Inflammatory macrophage treated with lipopolysaccharide for 4 hours (primary cell): ENCODE measurements around the gene RAB31.

Experiments
- DNase-seq: peaks from one replicate; pipeline ENCODE4 v3.0.0-alpha.2; 2020

Gene RAB31

GRCh38 chr18:9824952-9825371, 116.9 kb downstream of the RAB31 start:
- DNase-seq: no peak

GRCh38 chr18:9825571-9826073, 117.5 kb downstream of the RAB31 start:
- DNase-seq: peak; percentile 92

- DNase-seq: peak; percentile 60
Measured at GRCh38 chr18:9826685-9827084, 118.6 kb downstream of the RAB31 start.

- DNase-seq: no peak
Measured at GRCh38 chr18:9827211-9827792, 119.2 kb downstream of the RAB31 start.

- DNase-seq: peak; percentile 97
Measured at GRCh38 chr18:9827793-9828505, 119.8 kb downstream of the RAB31 start.

- DNase-seq: peak; percentile 52
Measured at GRCh38 chr18:9828506-9829396, 120.7 kb downstream of the RAB31 start.

- DNase-seq: no peak
Measured at GRCh38 chr18:9829397-9829712, 121.3 kb downstream of the RAB31 start.

GRCh38 chr18:9831036-9831722, 123.1 kb downstream of the RAB31 start:
- DNase-seq: no peak

GRCh38 chr18:9831723-9832199, 123.7 kb downstream of the RAB31 start:
- DNase-seq: no peak

GRCh38 chr18:9832871-9833270, 124.8 kb downstream of the RAB31 start:
- DNase-seq: no peak

GRCh38 chr18:9834551-9834950, 126.5 kb downstream of the RAB31 start:
- DNase-seq: no peak

- DNase-seq: no peak
Measured at GRCh38 chr18:9835113-9835755, 127.1 kb downstream of the RAB31 start.

GRCh38 chr18:9835825-9836224, 127.7 kb downstream of the RAB31 start:
- no peak for DNase-seq

GRCh38 chr18:9838144-9838877, 130.2 kb downstream of the RAB31 start:
- no peak for DNase-seq

GRCh38 chr18:9839211-9839610, 131.1 kb downstream of the RAB31 start:
- no peak for DNase-seq

- no peak for DNase-seq
Measured at GRCh38 chr18:9839853-9840252, 131.8 kb downstream of the RAB31 start.

GRCh38 chr18:9841752-9842151, 133.7 kb downstream of the RAB31 start:
- no peak for DNase-seq

- DNase-seq: no peak
Measured at GRCh38 chr18:9842448-9842847, 134.3 kb downstream of the RAB31 start.

- DNase-seq: no peak
Measured at GRCh38 chr18:9845256-9845655, 137.2 kb downstream of the RAB31 start.

GRCh38 chr18:9846162-9846925, 138.2 kb downstream of the RAB31 start:
- DNase-seq: no peak
